Neural cell (in vitro differentiated cells): ENCODE data around the gene DNAH8.

ENCODE experiments used
- CTCF ChIP-seq: fragments of 450-650 bp; IDR thresholded peaks from 2 replicates; pipeline ENCODE4 v1.5.1; 2014; ENCODE audit warnings: antibody characterized with exemption, mild to moderate bottlenecking, moderate library complexity; ENCODE audit not compliant: poor library complexity, severe bottlenecking
- EP300 ChIP-seq: fragments of 450-650 bp; conservative IDR thresholded peaks from 2 replicates; pipeline ENCODE4 v1.6.1; 2014; ENCODE audit warnings: antibody characterized with exemption, mild to moderate bottlenecking, moderate library complexity; ENCODE audit not compliant: poor library complexity, severe bottlenecking
- EZH2 ChIP-seq: fragments of 200-600, 300-800 bp; shearing (Covaris generic), sonication (generic); IDR thresholded peaks from 2 replicates; pipeline ENCODE4 v1.6.1; 2014; ENCODE audit warnings: antibody characterized with exemption, low read length, borderline replicate concordance, mild to moderate bottlenecking; ENCODE audit not compliant: insufficient read depth, poor library complexity, severe bottlenecking
- POLR2AphosphoS5 ChIP-seq: IDR thresholded peaks from 2 replicates; pipeline ENCODE4 v1.6.1; 2012

DNA sequence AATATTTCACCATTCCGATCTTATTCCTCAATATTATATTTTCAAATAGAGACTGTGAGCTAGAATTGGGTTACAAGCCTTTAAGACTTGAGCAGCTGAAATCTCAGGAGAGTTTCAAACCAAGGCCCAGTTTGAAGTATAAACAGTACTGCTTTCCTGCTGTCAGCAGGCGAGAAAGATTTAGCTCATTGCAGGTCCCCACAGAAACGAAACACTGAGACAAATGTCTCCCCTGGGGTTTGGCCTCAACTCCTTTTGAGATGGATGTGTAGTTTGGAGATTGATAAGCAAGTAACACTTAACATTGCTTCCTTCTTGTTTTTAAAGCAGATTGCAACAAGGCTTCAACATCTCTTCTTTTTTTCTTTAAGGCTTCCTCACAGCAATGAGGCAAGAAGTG lies 311.1 kb downstream of the DNAH8 start:
- TF ChIP-seq CTCF (no peak), POLR2AphosphoS5 (no peak), EZH2 (no peak), EP300 (no peak)
